Fibroblast of the aortic adventitia (primary cell): ENCODE data around the gene ST3GAL3. TPM values are rescaled to one million over a fixed set of nuclear protein-coding genes. Genes with fewer than 3 reads are reported as not detected.

ENCODE experiments used
- DNase-seq: peaks from one replicate; pipeline ENCODE4 v3.0.0-alpha.2; 2010; ENCODE audit warnings: low read depth
- H3K4me3 ChIP-seq: 2 replicates; pipeline ENCODE4 v1.5.1; 2011; ENCODE audit warnings: low read depth, mild to moderate bottlenecking, control low read depth, low read length, moderate library complexity
- CTCF ChIP-seq: IDR thresholded peaks from 2 replicates; pipeline ENCODE4 v1.5.1; 2011; ENCODE audit warnings: mild to moderate bottlenecking, low read length, control low read depth, inconsistent platforms; ENCODE audit not compliant: insufficient read depth
- total RNA-seq: library from RNA; depleted of rRNA; stranded (reverse); fragments of >200 nt; gene quantifications from 2 replicates; pipeline ENCODE4 v1.2.3, GENCODE V29; 2012; ENCODE audit warnings: low replicate concordance

The ST3GAL3 gene
- total RNA-seq, 1 donor, result 24.0 TPM

DNA sequence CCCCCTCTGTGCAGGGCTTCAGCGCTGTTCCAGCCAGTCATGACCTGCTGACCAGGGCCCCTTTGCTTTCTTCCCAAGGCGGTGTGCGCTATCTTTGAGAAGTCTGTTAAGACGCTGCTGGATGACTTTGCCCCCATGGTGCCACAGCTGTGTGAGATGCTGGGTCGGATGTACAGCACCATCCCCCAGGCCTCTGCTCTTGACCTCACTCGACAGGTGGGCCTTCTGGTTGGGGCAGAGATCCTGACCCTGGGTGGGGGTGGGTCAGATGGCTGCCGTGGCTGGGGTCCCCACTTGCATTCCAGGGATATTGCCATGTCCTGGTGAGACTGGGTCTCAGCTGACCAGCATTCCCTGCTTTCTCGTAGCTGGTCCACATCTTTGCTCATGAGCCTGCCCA lies 253.5 kb downstream of the ST3GAL3 start:
- TF ChIP-seq CTCF, result no peak
- no peak overlapping the region for H3K4me3 ChIP-seq
- DNase-seq, result no peak

DNA sequence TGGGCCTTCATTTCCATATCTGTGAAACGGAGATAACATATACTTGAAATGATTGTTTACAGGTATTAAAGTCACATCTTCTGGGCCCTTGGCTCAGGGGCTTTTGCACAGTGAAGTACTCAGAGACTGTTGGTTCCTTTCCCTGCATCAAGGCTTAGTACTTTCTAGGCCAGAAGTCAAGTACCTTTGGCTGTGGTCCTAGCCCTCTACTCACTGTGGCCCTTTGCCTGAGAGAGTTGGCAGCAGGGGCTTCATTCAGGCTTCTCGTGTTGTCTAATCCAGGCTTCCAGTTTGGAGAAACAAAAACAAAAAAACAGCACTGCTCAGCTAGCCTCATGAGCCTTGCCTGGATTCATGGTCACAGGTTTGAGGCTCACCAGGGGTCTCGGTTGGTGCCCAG lies 254.4 kb downstream of the ST3GAL3 start:
- TF ChIP-seq CTCF, result no peak
- DNase-seq, result no peak
- H3K4me3 ChIP-seq, result no peak overlapping the region

- DNase-seq, result no peak
- H3K4me3 ChIP-seq, result no peak overlapping the region
- no peak for TF ChIP-seq CTCF
Measured at GRCh38 chr1:43962324-43962723, 255.0 kb downstream of the ST3GAL3 start.

DNA sequence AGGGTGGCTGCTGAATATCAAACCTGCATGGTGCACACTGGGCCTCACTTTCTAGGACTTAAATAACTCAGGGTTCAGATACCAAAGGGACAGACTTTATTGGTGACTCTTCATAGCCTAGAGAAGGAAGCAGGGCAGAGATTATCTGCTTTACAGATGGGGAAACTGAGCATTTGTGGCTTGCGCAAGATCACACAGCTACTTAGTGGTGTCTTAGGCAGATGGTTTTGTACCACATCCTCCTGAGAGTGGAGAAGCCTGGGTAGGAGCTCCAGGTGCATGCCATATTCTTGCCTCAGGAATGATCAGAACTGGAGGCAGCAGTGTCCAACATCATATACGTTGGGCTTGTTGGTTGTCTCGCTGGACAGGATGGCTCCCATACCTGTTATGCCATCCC lies 255.7 kb downstream of the ST3GAL3 start:
- DNase-seq, result no peak
- no peak for TF ChIP-seq CTCF
- no peak overlapping the region for H3K4me3 ChIP-seq

GRCh38 chr1:43963890-43964289 lies 256.6 kb downstream of the ST3GAL3 start:
- no peak overlapping the region for H3K4me3 ChIP-seq
- TF ChIP-seq CTCF, result no peak

GRCh38 chr1:43965316-43965715 lies 258.0 kb downstream of the ST3GAL3 start:
- no peak overlapping the region for H3K4me3 ChIP-seq
- no peak for TF ChIP-seq CTCF
- no peak for DNase-seq

More at GRCh38 chr1:43963890-43964289, 256.6 kb downstream of the ST3GAL3 start:
- no peak for DNase-seq

DNA sequence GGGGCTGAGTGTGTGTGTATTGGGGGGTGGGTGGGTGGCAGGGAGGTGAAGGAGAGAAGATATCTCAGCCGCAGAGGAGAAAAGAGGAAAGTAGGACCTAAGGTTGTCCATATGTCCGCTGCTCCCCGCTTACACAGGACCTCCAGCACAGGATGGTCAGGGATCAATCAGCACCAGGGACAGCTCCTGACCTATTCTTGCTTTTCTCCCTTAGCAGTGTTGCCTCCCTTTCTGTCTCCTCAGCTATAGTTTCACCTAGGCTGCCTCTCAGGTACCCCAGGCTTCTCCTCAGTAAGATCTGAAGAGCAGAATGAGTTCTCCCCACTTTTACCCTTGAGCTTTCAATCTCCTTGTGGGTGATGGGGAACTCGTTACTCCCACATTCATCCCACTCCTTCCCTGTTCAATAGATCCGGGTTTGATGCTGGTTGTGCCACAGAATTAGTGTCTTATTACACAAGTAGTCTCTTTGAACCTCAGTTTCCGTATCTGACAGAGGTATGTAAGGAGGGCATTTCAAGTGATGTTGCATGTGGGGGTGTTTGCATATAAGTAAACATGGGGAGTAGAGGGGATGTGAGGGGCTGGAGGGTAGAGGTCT lies 261.1 kb downstream of the ST3GAL3 start:
- peak; percentile 43 for DNase-seq
- TF ChIP-seq CTCF, result no peak
- H3K4me3 ChIP-seq, result no peak overlapping the region
